Transverse colon (tissue), 4 donors: Measurements from ENCODE around the gene TMEM37. TPM values are rescaled to one million over a fixed set of nuclear protein-coding genes. Genes with fewer than 3 reads are reported as not detected.

Experiments
- DNase-seq: peaks from one replicate; pipeline ENCODE4 v3.0.0-alpha.2; 2019
- H3K27ac ChIP-seq, 4 donors: fragments of 200-600 bp; sonication (generic); 2 replicates each; pipeline ENCODE4 v1.5.1; 2016 to 2018; ENCODE audit warnings: inconsistent platforms in 4 of 4
- H3K27me3 ChIP-seq: fragments of 200-600 bp; sonication (generic); 2 replicates; pipeline ENCODE4 v1.5.1; 2017; ENCODE audit warnings: inconsistent platforms
- H3K36me3 ChIP-seq, 4 donors: fragments of 200-600 bp; sonication (generic); 2 replicates each; pipeline ENCODE4 v1.5.1; 2017 to 2019; ENCODE audit warnings: inconsistent platforms in 4 of 4
- H3K4me1 ChIP-seq, 4 donors: fragments of 200-600 bp; sonication (generic); 2 replicates each; pipeline ENCODE4 v1.5.1; 2017 to 2020; ENCODE audit warnings: inconsistent platforms in 4 of 4
- H3K4me3 ChIP-seq, 4 donors: fragments of 200-600 bp; sonication (generic); 1 replicate in 1 of 4; 2 replicates in 3 of 4; pipeline versions ENCODE4 v1.5.1 to v1.6.1; 2017 to 2019; ENCODE audit warnings: inconsistent platforms in 4 of 4
- H3K9me3 ChIP-seq, 2 donors: fragments of 200-600 bp; sonication (generic); 2 replicates each; pipeline ENCODE4 v1.5.1; 2017 to 2019; ENCODE audit warnings: inconsistent platforms in 2 of 2
- CTCF ChIP-seq, 5 experiments: fragments of 200-600 bp in 3 of 5; fragments of 450-650 bp in 2 of 5; sonication (generic) in 3 of 5; IDR thresholded peaks; 1 replicate in 2 of 5; 2 replicates in 3 of 5; pipeline ENCODE4 v1.5.1; 2016 to 2017; ENCODE audit warnings: antibody characterized with exemption in 5 of 5, inconsistent platforms in 3 of 5, mild to moderate bottlenecking in 2 of 5, moderate library complexity in 1 of 5
- EP300 ChIP-seq: sonication (generic); formaldehyde crosslinking; IDR thresholded peaks from one replicate; pipeline ENCODE4 v1.6.1; 2017; ENCODE audit warnings: antibody characterized with exemption, low read depth
- POLR2A ChIP-seq: fragments of 450-650 bp; IDR thresholded peaks from one replicate; pipeline ENCODE4 v1.6.1; 2016; ENCODE audit warnings: antibody characterized with exemption, mild to moderate bottlenecking, moderate library complexity
- POLR2AphosphoS5 ChIP-seq, 3 donors: sonication (generic); formaldehyde crosslinking; IDR thresholded peaks; one replicate each; pipeline ENCODE4 v1.6.1; 2016; ENCODE audit warnings: antibody characterized with exemption in 3 of 3
- WGBS, 2 donors: methylation state at CpG; one replicate each; pipeline ENCODE4 v1.1.5; 2018; ENCODE audit warnings: low coverage in 1 of 2; 5-methylcytosine and 5-hydroxymethylcytosine counted together
- in situ Hi-C, 4 donors: fragments of 200-750 bp; cut with MboI; loops; one replicate each; pipeline versions ENCODE4 v1.15.0 to v1.15.1; 2017; ENCODE audit warnings: low sequenced_read_pairs in 3 of 4, low pct_ligation_motif_present in 1 of 4, low pct_unique_long_range_greater_than_20kb in 1 of 4
- intact Hi-C: fragments of 100-400 bp; cut with DNase I; formaldehyde crosslinking; loops from one replicate; pipeline ENCODE4 v1.15.1; 2023; ENCODE audit warnings: low total_unique reads
- total RNA-seq, 4 donors: library from RNA; depleted of rRNA; stranded (reverse); fragments of >200 nt; gene quantifications; one replicate each; pipeline ENCODE4 v1.1.0, GENCODE V29; 2016

Gene TMEM37
- total RNA-seq, 4 donors from 2014 or later: 18.7 to 210 (median 157) TPM

GRCh38 chr2:119448427-119449141 lies 16.9 kb downstream of the TMEM37 start:
- intact Hi-C loops: no loop called here
- WGBS, 2 donors: 75 to 91% methylated on average over 7 to 9 of the region's 9 CpGs
- Histone ChIP-seq H3K4me1 (no peaks in the 10 kb centered on the region), H3K27me3 (no peaks in the 10 kb centered on the region), H3K36me3 (no peaks in the 10 kb centered on the region), H3K9me3 (no peaks in the 10 kb centered on the region), H3K27ac (no peak overlapping the region), H3K4me3 (no peak overlapping the region)
- in situ Hi-C loops: no loop called here
- TF ChIP-seq POLR2AphosphoS5 (IDR thresholded peaks at IDR 0.05): no peak
- no peak for TF ChIP-seq CTCF (IDR thresholded peaks at IDR 0.05)
- TF ChIP-seq EP300: no peak
- TF ChIP-seq POLR2A: no peak
- DNase-seq: no peak

- H3K4me3 ChIP-seq: no peak overlapping the region
- H3K9me3 ChIP-seq: no peaks in the 10 kb centered on the region
- no peaks in the 10 kb centered on the region for H3K36me3 ChIP-seq
- WGBS, 2 donors: 60 to 74% methylated on average over 1 to 3 of the region's 3 CpGs
- H3K27me3 ChIP-seq: no peaks in the 10 kb centered on the region
- no peaks in the 10 kb centered on the region for H3K4me1 ChIP-seq
- in situ Hi-C loops (no loop called here), intact Hi-C loops (no loop called here)
- no peak overlapping the region for H3K27ac ChIP-seq
- no peak for DNase-seq
- TF ChIP-seq CTCF (IDR thresholded peaks at IDR 0.05) (no peak), POLR2AphosphoS5 (IDR thresholded peaks at IDR 0.05) (no peak), POLR2A (no peak), EP300 (no peak)
Observed at GRCh38 chr2:119449521-119449920, 17.9 kb downstream of the TMEM37 start.

GRCh38 chr2:119451336-119452050 lies 19.8 kb downstream of the TMEM37 start:
- WGBS, 2 donors: 81% methylated on average over 9 of the region's 9 CpGs; no CpG with 5 or more reads in 1 of the 2 donors
- no peaks in the 10 kb centered on the region for H3K36me3 ChIP-seq
- DNase-seq: no peak
- intact Hi-C loops: no loop called here
- TF ChIP-seq POLR2A (no peak), EP300 (no peak), CTCF (IDR thresholded peaks at IDR 0.05) (no peak), POLR2AphosphoS5 (IDR thresholded peaks at IDR 0.05) (no peak)
- H3K27me3 ChIP-seq: no peaks in the 10 kb centered on the region
- H3K4me3 ChIP-seq: no peak overlapping the region
- H3K9me3 ChIP-seq: no peaks in the 10 kb centered on the region
- in situ Hi-C loops: no loop called here
- H3K4me1 ChIP-seq: no peaks in the 10 kb centered on the region
- H3K27ac ChIP-seq: no peak overlapping the region

- TF ChIP-seq POLR2A: no peak
- no peak for TF ChIP-seq POLR2AphosphoS5 (IDR thresholded peaks at IDR 0.05)
- TF ChIP-seq EP300: no peak
- no peak for TF ChIP-seq CTCF (IDR thresholded peaks at IDR 0.05)
- intact Hi-C loops: no loop called here
- in situ Hi-C loops: no loop called here
- 39 to 74% methylated on average over 3 to 12 of the region's 12 CpGs for WGBS, 2 donors
- Histone ChIP-seq H3K9me3 (no peaks in the 10 kb centered on the region), H3K4me3 (no peak overlapping the region), H3K4me1 (no peaks in the 10 kb centered on the region), H3K27me3 (no peaks in the 10 kb centered on the region), H3K36me3 (no peaks in the 10 kb centered on the region), H3K27ac (no peak overlapping the region)
- DNase-seq: no peak
Observed at GRCh38 chr2:119453972-119454593, 22.4 kb downstream of the TMEM37 start.
